Measurements from ENCODE around the gene ASB6.

Gene ASB6

DNA sequence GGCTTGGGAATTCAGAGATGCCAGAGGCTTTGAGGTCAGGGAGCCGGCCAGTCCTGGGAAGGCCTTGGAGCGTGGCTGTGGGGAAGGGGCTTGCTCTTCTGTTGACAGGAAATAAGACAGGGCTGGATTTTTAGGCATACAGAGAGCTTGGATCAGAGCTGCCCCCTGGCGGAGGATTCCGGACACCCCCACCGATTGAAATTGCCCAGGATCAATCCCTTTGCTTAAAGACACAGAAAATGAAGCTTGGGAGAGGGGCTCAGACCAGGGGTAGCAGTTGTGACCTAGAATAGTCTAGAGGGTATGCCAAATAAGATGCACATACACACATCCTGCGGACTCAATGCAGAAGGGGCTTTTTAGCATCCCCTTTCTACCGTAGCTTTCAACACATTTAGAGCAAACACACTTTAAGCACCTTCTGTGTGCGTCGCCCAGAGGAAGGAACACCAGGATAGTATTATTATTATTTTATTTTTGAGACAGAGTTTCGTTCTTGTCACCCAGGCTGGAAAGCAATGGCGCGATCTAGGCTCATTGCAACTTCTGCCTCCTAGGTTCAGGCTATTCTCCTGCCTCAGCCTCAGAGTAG, 17.7 kb downstream of the ASB6 start:
- peak; percentile 87 for TF ChIP-seq CTCF (IDR thresholded peaks at IDR 0.05; ENCODE audit: low read depth, low read length)
- DNase-seq (ENCODE audit: low read depth in 2 of 2) = peak; percentile 60 to 69
- no peak overlapping the region for H3K4me3 ChIP-seq (replicated peaks in 1 of 2; ENCODE audit: low read depth in 2 of 2, low read length in 2 of 2)

DNA sequence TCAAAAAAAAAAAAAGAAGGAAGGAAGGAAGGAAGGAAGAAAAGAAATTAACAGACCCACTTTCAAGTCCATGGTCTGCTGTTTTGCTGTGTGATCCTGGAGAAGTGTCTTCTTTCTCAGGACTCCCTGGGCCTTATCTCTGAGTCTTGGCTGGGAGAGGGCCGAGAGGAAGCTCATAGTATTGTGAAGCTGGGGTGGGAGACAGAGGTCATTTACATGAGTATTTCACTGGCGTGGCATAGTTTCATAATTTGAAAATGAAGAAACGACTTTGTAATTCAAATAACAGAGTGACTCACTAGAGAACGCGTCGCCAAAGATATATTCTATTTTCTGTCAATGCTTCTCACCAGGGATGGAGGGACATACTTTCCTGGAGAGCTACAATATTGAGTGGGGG, 18.6 kb downstream of the ASB6 start:
- TF ChIP-seq CTCF (IDR thresholded peaks at IDR 0.05; ENCODE audit: low read depth, low read length) = no peak
- no peak overlapping the region for H3K4me3 ChIP-seq (replicated peaks in 1 of 2; ENCODE audit: low read depth in 2 of 2, low read length in 2 of 2)
- DNase-seq (ENCODE audit: low read depth in 2 of 2) = peak; percentile 83 to 87

GRCh38 chr9:129620669-129621295, 21.2 kb downstream of the ASB6 start, which contains the start of gene C9orf50:
Gene C9orf50, minus strand, starts transcription at chr9:129621101. Its CDS starts 527 bp downstream, at chr9:129620574.
- TF ChIP-seq CTCF (IDR thresholded peaks at IDR 0.05; ENCODE audit: low read depth, low read length) = no peak

GRCh38 chr9:129619787-129620668, 21.9 kb downstream of the ASB6 start:
- no peak for DNase-seq (ENCODE audit: low read depth in 2 of 2)

More at GRCh38 chr9:129620669-129621295, 21.2 kb downstream of the ASB6 start, which contains the start of gene C9orf50:
- DNase-seq (ENCODE audit: low read depth in 2 of 2) = no peak
- H3K4me3 ChIP-seq (replicated peaks in 1 of 2; ENCODE audit: low read depth in 2 of 2, low read length in 2 of 2) = peak within 1 kb of the TSS; percentile 36 to 46

DNA sequence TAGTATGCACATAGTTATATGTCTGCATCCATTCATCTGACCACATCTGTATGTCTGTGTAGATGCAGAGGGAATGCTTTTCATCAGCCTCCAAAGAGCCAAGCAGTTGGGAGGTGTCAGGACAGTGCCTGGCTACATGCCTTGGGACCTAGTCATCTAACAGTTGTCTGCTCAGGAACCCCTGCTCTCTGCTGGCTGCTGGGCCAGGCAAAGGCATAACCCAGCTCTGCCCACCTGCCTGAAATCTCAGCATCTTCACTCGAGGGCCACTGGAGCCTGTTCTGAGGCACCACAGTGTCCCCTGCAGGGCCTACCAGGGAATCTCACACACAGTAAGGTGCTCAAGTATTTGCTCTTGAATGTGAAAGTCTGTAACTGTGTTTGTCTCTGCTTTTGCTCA, 24.8 kb downstream of the ASB6 start:
- H3K4me3 ChIP-seq (replicated peaks in 1 of 2; ENCODE audit: low read depth in 2 of 2, low read length in 2 of 2) = no peak overlapping the region
- DNase-seq (ENCODE audit: low read depth in 2 of 2) = peak; percentile 57 to 71
- peak; percentile 79 for TF ChIP-seq CTCF (IDR thresholded peaks at IDR 0.05; ENCODE audit: low read depth, low read length)

More at GRCh38 chr9:129619787-129620668, 21.9 kb downstream of the ASB6 start:
- peak overlapping the region; percentile 36 to 46 for H3K4me3 ChIP-seq (replicated peaks in 1 of 2; ENCODE audit: low read depth in 2 of 2, low read length in 2 of 2)
- no peak for TF ChIP-seq CTCF (IDR thresholded peaks at IDR 0.05; ENCODE audit: low read depth, low read length)

GRCh38 chr9:129615407-129616285, 26.3 kb downstream of the ASB6 start:
- TF ChIP-seq CTCF (IDR thresholded peaks at IDR 0.05; ENCODE audit: low read depth, low read length) = no peak
- no peak for DNase-seq (ENCODE audit: low read depth in 2 of 2)
- no peak overlapping the region for H3K4me3 ChIP-seq (replicated peaks in 1 of 2; ENCODE audit: low read depth in 2 of 2, low read length in 2 of 2)
